Activated T-cell treated with anti-CD3 and anti-CD28 coated beads for 48 hours (primary cell): ENCODE results near the gene WWOX.

ENCODE experiments used
- DNase-seq: peaks from one replicate; pipeline ENCODE4 v3.0.0-alpha.2; 2020; ENCODE audit warnings: low read depth

Gene WWOX

DNA sequence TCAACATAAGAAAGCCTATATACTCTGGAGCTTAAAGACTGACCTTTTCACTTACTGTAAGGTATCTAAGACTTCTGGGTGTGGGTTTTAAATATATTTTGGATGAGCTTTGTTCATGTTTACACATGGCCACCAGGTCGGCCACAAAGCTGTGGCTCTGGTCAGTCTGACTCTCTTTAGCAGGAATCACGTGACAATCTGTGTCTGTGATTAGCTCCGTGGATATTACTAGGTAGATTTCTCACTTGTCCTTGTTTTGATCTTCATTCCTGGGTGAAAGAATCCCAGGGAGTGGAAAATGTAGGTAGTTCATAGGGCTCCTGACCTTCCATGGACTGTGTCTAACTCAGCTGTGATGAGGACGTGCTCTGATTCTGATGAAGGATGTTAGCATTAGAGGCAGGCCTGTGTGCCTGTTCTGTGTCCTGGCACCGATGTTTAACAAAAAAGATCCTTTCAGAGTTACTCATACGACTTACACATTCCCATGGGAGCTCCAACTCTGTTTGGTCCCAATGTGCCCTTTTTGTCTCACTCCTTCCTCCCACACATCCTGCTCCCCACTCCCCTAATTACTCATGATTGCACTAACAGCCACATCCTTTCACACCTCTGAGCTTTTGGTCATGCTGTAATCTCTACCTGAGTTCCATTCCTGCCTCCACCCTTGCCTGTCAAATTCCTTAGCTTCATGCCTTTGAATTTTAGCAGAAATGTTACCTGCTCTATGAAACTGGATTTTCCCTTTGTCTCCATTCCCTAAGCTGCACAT lies 1076.0 kb downstream of the WWOX start:
- no peak for DNase-seq

DNA sequence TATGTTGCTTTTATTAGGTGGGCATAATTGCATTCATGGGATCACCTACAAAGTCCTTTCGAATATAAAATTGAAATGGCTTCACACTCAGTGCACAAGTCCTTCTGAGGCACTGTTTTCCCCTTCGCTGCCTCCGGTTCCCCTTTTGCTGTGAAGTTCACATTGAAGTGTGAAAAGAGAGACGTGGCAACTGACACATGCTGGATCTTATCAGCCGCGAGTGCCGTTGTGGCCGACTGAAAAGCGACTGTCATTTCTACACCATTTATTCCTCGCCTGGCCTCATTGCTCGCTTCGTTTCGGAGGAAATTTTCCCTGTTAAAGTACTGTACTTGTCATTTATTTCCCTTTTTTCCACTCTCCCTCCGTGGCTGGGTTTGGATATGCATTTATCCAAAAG lies 1077.6 kb downstream of the WWOX start:
- no peak for DNase-seq

DNA sequence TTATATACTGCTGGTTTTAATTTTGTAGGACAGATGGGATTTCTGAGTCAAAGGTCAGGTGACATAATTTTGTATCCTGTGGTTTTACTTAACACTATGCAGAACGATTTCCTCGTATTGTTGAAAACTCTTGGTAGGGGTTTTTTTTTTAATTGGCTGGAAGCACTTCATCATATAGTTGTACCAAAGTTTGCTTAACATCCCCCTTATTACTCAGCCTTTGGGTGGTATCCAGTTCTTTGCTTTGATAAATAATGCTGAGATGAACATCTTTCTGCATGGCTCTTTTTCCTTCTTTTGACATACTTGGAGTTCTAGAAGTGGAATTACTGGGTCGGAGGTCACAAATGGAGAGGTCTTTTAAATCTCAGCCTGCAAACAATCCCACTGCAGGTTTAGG lies 1082.0 kb downstream of the WWOX start:
- no peak for DNase-seq

DNA sequence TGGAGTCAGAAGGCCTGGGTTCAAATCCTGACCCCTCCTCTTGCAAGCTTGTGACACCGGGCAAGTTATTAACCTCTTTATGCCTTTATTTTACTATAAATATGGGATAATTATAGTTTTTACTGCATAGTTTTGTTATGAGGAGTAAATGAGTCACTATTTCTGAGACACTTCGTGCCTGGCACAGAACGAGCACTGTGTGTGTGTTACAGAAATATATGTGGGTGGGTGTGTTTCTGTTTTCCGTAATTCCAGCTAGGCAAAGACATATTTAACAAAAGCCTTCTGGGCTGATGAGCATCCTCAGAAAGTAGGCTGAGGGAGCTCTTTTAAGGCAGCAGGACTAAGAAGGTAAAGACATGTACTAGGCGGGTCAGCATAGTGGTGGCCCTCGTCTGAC lies 1083.2 kb downstream of the WWOX start:
- DNase-seq = no peak

DNA sequence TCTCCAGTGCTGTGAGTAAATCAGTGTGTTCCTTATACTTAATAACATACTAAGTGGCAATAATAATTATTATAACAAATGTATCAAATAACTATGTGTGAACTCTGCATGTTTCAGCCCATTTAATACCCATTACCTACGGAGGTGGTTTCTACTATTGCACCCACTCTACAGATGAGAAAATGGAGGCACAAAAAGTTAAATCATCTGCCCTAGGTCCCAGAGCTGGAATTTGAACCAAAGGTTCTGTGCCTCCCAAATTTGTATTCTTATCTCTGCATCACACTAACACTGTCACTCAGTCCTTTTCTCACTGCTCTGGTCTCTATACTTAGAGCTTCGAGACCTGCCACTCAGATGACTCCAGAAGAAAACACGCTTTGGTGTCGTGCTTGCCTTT lies 1084.1 kb downstream of the WWOX start:
- no peak for DNase-seq

DNA sequence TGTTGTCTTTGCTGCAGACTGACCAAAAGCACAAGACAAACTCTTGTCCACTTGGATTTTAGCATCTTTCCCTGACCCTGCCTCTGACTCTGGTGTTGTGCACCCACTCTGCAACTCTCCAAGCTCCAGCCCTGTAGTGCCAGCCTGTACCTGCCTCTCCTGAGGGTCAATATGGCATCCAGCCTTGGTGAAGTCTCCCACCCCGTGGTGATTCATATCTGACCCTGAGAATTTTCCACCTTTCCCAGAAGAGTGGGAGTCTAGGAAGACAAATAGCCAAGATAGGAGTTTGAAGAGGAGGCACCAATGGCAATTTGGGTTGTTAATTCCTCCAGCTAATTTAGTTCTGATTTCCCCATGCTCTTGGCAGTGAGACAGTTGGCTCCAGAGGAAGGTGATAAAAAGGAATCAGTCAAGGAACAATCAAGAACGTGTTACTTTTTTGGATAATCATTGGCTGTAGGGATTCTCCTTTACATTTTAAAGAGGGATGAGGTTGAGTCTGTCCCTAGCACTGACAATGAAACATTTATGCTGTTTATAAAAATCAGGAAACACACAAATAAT lies 1085.1 kb downstream of the WWOX start:
- no peak for DNase-seq

DNA sequence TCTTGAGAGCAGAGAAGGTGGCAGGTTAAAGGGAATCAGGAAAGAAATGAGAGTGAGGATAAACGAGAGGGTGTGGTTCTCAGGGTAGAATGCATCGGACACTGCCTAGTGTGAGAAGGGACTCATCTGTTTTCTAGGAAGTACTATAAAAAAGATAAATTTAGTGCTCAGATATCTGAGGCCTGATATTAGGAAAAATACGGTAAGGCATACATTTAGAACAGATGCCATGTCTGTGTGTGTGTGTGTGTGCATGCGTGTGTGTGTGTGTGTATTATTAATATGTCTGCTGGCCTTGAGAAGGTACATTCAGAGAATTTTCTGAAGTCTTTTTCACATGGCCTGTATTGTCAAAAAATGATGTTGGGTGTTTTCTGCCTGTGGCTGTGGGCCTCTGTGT lies 1086.3 kb downstream of the WWOX start:
- DNase-seq = no peak

DNA sequence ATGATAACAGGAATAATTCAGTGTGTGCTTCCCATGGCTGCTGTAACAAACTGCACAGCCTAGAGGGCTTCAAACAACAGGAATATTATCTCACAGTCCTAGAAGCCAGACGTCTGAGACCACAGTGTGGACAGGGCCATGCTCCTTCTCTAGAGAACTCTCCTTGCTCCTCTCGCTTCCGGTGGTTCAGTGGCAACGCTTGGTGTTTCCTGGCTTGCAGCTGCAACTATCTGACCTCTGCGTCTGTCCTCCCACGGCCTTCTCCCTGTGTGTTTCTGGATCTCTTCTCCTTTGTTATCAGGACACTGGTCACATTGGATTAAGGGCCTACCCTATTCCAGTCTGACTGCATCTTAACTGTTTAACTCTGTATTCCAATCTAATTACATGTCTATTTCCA lies 1086.7 kb downstream of the WWOX start:
- DNase-seq = no peak

DNA sequence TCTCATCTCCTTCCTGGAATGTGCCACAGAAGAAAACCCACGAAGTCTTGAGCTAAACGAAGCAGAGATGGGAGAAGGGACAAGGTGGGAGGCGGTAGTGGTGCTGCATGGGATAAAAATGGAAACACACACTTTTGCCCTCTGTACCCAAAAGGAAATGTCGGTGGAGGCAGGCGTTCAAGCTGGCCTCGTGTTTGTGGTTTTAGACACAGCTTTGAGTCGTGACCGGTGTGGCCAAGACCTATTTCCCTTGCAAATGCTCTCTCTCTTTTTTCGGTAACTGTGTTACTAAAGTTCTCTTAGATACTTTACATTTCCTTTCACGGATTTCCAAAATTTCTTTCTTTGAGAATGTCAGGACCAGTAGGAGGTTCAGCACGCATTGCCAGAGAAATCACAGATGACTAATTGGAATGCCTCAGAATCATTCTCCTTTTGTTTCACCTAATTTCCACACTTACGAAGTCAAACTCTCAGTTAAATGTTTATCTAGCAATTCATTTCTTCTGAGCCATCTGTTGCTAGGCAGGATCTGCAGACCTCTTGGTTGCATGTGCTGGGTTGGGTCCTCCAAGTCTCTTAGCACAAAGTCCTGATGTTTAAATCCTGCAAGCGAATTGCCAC lies 1088.8 kb downstream of the WWOX start:
- DNase-seq = no peak

DNA sequence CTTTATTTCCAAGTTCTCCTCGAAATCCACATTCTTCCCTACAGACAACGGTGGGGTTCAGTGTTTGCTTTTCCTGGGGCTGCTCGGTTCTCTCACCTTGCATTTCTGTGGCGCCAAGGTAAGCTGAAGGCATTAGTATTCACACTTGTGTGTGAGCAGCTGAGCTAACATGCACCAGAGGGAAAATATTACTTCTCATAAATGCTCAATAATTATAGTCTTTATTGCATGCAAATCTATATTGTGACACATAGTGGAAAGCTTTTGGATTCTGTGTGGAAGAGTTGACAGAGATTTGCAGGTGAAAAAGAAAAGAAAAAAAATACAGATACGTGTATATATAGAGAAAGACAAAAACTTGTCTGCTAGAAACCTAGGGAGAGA lies 1089.3 kb downstream of the WWOX start:
- DNase-seq = no peak

DNA sequence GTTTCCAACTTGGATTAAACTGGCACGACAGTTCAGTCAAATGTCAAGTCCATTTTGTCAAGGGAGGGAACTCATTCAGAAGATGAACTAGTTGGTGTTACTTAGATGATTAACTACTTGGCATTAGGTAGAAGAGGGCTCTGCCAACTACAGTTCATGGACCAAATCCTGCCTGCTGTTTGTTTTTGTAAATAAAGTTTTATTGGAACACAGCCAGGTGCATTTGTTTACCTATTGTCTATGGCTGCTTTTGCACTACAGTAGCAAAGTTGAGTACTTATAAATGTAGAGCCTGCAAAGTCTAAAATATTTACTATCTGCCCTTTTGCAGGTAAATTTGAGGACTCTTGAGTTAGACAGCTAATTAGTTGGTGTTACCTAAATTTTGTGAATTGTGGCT lies 1091.1 kb downstream of the WWOX start:
- DNase-seq = no peak

DNA sequence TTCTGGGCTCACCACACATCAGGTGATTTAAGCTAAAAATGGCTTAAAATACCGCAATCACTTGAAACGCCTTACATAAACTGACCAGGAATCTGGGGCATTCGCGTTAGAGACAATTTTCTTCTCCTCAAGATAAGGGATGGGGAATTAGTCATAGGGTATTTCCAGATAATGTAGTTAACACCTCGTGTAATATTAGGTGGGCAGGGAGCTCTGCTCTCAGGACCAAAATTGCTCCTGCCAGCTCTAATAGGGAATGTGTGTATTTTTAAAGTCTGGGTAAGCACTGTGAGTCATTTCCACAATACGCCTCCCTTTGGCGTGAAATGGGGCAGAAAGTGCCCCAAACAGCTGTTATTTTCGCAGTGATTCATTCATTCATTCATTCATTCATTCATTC lies 1092.5 kb downstream of the WWOX start:
- DNase-seq = no peak

DNA sequence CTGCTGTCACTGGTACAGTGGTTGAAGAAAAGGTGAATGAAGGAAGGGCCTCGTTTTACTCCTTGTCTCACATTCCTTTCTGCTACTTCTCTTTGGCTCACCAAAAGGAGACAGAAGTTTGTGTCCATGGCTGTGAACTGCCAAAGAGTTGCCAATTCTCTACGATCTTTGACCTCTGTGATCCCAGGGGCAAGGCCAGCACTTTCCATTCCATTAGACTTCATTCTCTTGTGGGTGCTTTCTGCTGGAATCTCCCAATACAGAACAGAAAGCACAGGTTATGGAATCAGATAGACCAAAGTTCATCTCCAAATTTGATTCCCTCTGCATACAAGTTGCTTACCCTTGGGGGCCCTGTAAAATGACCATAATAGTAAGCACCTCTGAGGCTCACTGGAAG lies 1093.5 kb downstream of the WWOX start:
- DNase-seq = no peak

DNA sequence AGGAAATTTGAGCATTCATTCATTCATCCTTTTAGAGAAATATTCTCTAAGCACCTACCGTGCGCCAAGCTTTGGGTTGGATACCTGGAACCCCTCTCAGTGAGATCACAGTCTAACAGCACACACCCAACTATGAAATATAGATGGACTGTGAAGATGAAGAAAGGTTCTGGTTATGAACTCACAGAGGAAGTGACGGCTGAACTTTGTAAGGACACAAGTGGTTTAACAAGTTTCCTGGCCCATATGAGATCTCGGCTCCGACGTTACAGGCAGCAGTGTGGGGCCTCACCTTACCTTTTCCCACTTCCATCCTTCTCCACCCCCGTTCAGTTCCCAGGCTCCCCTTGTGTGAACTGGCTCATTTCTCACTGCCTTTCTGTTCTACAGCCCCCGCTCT lies 1094.8 kb downstream of the WWOX start:
- no peak for DNase-seq

DNA sequence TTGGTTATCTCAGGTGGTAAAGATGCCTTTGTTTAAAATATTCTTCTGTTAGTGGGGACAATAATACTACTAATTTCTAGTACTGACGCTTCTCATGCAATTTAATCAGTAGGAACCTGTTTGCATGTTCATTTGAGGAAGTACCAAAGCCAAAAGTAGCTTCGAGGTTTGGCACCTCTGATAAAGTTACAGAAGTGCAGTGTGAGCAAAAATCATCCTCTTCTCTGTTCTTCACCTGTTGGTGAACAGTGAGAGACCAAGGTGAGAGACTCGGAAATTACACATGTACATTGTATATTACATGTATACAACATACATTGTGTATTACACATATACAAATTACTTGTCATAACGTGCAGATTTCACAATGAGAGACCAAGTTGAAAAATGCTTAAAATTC lies 1096.5 kb downstream of the WWOX start:
- DNase-seq = no peak

DNA sequence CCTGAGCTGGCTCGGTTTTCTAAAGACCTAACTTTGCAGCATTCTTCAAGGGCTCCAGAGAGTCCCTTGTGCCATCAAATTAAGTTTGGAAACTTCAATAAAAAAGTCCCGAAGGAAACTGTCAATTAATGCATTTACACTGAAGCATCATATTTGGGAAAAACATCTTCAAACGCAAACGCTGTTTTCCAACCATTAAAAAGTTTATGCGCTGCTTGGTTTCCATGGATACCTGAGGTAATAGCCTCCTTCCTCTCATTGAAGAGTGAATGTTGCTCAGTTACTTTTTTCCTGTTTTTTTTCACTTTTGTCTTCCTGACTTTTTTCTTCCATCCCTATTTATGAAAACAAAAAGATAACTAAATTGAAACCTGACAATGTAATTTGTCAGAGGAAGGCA lies 1102.0 kb downstream of the WWOX start:
- no peak for DNase-seq

DNA sequence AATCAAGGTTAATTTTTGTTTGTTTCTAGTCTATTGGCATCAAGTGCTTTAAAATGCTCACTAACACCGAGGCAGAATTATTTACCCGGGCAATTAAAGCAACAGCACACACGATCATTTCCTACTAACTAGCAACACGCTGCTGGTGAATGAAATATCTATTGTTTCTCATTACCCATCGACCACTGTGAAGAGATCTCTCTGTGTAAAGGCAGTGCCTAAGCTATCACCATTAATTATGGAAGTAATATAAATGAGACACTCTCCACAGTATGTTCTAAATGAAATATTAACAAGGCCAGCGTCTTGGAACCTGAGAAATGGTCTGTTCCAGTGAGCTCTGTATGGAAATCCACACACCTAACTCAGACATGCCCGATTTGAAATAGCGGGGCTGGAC lies 1103.5 kb downstream of the WWOX start:
- no peak for DNase-seq

DNA sequence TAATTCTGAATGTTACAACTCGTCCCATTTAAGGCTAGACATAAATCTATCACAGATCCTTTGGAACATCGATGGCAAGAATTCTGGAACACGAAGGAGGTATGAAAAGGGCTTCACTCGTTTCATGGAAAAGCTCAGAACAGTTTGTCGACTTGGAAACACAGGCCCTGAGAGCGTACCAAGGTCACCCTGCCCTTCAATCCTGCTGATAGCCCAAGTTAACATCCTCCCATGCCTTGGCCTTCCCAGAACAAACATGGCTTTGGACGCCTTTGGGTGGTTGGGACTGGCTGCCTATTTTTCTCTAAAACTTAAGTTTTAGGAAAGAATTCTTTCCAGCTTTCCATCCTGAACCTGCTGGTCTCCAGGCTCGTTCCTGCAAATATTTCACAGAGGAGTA lies 1105.0 kb downstream of the WWOX start:
- no peak for DNase-seq

DNA sequence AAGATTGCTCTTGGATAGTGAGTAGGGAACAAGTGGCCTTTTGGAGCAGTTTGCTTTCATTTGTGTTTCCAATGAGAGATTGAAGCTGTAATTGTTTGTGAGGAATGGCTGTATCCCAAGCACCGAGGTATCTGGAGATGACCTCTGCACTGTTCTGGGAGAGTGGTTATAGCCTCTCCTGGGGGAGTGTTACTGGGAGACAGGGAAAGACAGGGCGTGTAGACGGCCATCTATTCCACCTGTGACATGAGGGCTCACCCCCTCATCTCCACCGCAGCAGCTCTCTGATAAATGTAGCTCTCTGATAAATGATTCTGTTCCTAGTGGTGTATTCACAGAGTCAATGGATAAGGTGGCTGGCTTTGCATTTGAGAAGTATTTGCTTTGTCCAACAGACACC lies 1107.4 kb downstream of the WWOX start:
- no peak for DNase-seq

DNA sequence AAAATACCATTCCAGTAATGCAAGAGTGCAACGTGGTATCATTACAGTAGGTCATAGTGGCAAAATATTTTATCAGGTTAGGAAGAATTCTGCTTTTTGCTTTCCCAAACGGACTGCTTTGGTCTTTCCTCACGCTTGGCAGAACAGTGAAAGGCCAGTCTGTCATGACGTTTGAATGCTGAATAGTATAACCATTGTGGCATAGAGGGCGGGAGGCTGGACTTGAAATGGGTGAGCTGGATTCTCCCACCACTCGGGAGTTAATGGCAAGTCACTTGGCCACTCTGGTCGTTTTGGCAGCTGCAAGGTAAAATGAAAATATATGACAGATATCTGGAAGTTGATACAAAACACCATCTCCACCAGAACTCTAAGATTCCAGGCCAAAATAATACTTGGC lies 1109.9 kb downstream of the WWOX start:
- no peak for DNase-seq

DNA sequence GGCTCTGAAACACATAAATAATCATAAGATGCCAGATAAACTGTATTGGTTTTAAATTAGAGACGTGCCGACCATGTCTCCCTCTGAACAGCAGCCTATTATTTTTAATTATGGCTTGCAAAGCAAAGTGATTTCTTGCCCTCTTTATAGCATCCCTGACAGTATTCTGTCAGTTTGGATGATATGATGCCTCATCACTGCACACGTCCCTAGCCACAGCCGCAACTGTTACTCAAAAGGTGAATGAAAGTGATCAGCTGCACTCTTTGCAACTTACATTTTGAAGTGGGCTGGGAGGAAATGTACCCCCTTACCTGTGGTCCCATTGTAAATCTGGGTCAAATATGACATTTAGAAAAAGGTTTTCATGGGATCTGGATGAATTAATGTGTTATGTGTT lies 1111.2 kb downstream of the WWOX start:
- DNase-seq = no peak

DNA sequence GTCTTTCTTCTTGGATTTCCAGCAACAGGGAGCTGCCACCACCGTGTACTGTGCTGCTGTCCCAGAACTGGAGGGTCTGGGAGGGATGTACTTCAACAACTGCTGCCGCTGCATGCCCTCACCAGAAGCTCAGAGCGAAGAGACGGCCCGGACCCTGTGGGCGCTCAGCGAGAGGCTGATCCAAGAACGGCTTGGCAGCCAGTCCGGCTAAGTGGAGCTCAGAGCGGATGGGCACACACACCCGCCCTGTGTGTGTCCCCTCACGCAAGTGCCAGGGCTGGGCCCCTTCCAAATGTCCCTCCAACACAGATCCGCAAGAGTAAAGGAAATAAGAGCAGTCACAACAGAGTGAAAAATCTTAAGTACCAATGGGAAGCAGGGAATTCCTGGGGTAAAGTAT lies 1112.1 kb downstream of the WWOX start:
- DNase-seq = no peak

DNA sequence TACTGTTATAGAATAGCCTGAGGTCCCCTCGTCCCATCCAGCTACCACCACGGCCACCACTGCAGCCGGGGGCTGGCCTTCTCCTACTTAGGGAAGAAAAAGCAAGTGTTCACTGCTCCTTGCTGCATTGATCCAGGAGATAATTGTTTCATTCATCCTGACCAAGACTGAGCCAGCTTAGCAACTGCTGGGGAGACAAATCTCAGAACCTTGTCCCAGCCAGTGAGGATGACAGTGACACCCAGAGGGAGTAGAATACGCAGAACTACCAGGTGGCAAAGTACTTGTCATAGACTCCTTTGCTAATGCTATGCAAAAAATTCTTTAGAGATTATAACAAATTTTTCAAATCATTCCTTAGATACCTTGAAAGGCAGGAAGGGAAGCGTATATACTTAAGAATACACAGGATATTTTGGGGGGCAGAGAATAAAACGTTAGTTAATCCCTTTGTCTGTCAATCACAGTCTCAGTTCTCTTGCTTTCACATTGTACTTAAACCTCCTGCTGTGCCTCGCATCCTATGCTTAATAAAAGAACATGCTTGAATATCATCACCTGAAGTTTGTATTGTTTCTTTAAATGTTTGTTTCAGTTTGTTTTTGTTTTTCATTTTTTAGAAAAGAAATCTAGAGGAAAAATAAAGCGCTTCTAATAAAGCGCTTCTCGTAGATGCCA lies 1112.8 kb downstream of the WWOX start:
- DNase-seq = no peak
